ENCODE results near the gene TSPO. TPM values are rescaled to one million over a fixed set of nuclear protein-coding genes. Genes with fewer than 3 reads are reported as not detected.

TSPO gene
- total RNA-seq, 1 experiment from 2014 or later, result 44.6 TPM

DNA sequence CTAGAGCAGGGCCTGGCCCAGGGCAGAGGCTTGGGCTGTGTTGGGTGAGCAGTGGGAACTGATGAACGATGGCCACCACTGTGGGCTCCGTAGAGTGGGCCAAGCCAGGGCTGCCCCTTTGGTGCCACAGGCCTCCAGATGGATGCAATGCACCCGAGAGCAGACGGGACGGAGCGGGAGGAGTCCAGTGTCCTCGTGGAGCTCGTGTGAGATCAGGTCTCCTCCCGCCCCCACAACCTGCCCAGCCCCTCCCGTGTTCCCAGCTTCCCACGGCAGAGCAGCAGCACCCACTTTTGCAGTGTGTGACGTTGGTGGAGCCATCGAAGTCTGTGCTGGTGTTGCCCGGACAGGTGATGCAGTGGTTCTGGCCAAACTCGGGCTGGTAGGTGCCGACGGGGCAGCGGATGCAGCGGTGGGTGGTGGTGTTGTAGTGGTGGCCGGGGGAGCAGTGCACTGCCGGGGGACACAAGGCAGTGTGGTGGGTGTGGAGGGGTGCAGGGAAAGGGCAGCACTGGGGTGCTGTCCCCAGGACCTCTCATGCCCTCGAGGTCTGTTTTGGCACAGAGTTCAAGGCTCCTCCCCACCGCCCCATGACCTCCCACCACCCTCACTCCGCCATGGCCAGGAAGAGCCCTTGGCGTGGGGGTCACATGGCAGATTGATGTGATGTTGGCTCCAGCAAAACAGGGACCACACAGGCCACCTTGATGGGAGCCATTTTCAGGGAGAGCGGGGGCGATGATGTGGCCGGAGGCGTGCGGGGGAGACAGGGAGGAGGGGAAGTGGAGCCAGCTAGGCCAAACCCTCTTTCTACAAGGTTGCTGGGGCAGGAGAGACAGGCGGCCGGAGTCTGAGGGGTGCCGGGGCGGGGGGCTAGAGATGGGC lies 59.5 kb downstream of the TSPO start:
- DNase-seq, result no peak
- Mint-ChIP-seq H3K9me3 (ENCODE audit: unreplicated experiment) (no peaks in the 10 kb centered on the region), H3K4me3 (ENCODE audit: unreplicated experiment) (no peak overlapping the region), H3K27me3 (ENCODE audit: insufficient read depth, unreplicated experiment) (no peaks in the 10 kb centered on the region), H3K36me3 (ENCODE audit: insufficient read depth, unreplicated experiment) (no peaks in the 10 kb centered on the region), H3K27ac (ENCODE audit: unreplicated experiment) (no peak overlapping the region), H3K4me1 (ENCODE audit: low read depth, unreplicated experiment) (no peaks in the 10 kb centered on the region)
- Histone ChIP-seq H3K9me3 (no peaks in the 10 kb centered on the region), H3K4me3 (ENCODE audit: low read depth, low read length) (no peak overlapping the region), H3K27me3 (replicated peaks; ENCODE audit: control insufficient read depth, insufficient read depth, low read length) (no peaks in the 10 kb centered on the region; the same call in 1 of the 2 replicates), H3K36me3 (ENCODE audit: control insufficient read depth, insufficient read depth, low read length) (no peaks in the 10 kb centered on the region), H3K4me1 (no peaks in the 10 kb centered on the region)
- TF ChIP-seq, protein P1, sequence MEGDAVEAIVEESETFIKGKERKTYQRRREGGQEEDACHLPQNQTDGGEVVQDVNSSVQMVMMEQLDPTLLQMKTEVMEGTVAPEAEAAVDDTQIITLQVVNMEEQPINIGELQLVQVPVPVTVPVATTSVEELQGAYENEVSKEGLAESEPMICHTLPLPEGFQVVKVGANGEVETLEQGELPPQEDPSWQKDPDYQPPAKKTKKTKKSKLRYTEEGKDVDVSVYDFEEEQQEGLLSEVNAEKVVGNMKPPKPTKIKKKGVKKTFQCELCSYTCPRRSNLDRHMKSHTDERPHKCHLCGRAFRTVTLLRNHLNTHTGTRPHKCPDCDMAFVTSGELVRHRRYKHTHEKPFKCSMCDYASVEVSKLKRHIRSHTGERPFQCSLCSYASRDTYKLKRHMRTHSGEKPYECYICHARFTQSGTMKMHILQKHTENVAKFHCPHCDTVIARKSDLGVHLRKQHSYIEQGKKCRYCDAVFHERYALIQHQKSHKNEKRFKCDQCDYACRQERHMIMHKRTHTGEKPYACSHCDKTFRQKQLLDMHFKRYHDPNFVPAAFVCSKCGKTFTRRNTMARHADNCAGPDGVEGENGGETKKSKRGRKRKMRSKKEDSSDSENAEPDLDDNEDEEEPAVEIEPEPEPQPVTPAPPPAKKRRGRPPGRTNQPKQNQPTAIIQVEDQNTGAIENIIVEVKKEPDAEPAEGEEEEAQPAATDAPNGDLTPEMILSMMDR (IDR thresholded peaks at IDR 0.05; ENCODE audit: insufficient read depth in 1 of 2, low read depth in 1 of 2, low read length in 1 of 2, severe bottlenecking in 1 of 2, unreplicated experiment in 1 of 2), result no peak
- ChIA-PET POLR2A (no interaction called here), CTCF (no interaction called here)
- intact Hi-C loops (cut with micrococcal nuclease; ENCODE audit: unreplicated experiment), result no loop called here
- no TSS peak for BruUV-seq (replicated peaks)

GRCh38 chr22:43211941-43212433 lies 60.6 kb downstream of the TSPO start:
- Mint-ChIP-seq H3K9me3 (ENCODE audit: unreplicated experiment) (no peaks in the 10 kb centered on the region), H3K27me3 (ENCODE audit: insufficient read depth, unreplicated experiment) (no peaks in the 10 kb centered on the region), H3K4me1 (ENCODE audit: low read depth, unreplicated experiment) (no peaks in the 10 kb centered on the region), H3K27ac (ENCODE audit: unreplicated experiment) (no peak overlapping the region), H3K4me3 (ENCODE audit: unreplicated experiment) (no peak overlapping the region), H3K36me3 (ENCODE audit: insufficient read depth, unreplicated experiment) (no peaks in the 10 kb centered on the region)
- no peaks in the 10 kb centered on the region for H3K9me3 ChIP-seq
- no peaks in the 10 kb centered on the region for H3K36me3 ChIP-seq (ENCODE audit: control insufficient read depth, insufficient read depth, low read length)
- no peak overlapping the region for H3K4me3 ChIP-seq (ENCODE audit: low read depth, low read length)
- POLR2A ChIA-PET, result no interaction called here
- intact Hi-C loops (cut with micrococcal nuclease; ENCODE audit: unreplicated experiment), result no loop called here
- BruUV-seq (replicated peaks), result no TSS peak
- no peaks in the 10 kb centered on the region for H3K4me1 ChIP-seq
- TF ChIP-seq, protein P1 (IDR thresholded peaks at IDR 0.05; ENCODE audit: insufficient read depth in 1 of 2, low read depth in 1 of 2, low read length in 1 of 2, severe bottlenecking in 1 of 2, unreplicated experiment in 1 of 2), result no peak
- no peak for DNase-seq
- CTCF ChIA-PET, result no interaction called here
- no peaks in the 10 kb centered on the region; the same call in 1 of the 2 replicates for H3K27me3 ChIP-seq (replicated peaks; ENCODE audit: control insufficient read depth, insufficient read depth, low read length)

DNA sequence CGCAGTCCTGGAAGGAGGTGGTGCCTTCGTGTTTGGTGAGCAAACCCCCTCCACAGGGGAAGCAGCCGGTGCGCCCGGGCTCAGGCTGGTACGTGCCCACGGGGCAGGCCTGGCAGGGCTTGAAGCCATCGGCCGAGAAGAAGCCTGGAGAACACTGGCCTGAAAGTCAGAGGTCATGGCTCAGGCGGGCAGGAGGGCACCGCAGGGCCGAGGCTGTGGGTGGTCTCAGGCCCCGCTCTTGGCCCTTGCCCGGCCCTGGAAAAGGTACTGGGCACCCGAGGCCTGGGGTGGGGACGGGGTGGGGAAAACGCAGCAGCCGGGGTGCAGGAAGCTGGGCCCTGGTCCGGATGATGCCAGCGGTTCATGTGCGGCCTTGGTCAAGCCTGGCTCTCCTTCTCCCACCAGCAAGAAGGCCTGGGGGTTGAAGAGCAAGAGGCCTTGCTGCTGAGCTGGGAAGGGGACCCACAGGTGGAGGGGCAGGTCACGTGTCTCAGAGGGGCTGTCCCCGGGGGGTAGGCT lies 61.1 kb downstream of the TSPO start:
- H3K36me3 Mint-ChIP-seq (ENCODE audit: insufficient read depth, unreplicated experiment), result no peaks in the 10 kb centered on the region
- no peak overlapping the region for H3K4me3 Mint-ChIP-seq (ENCODE audit: unreplicated experiment)
- no peaks in the 10 kb centered on the region for H3K9me3 ChIP-seq
- no peak overlapping the region for H3K4me3 ChIP-seq (ENCODE audit: low read depth, low read length)
- intact Hi-C loops (cut with micrococcal nuclease; ENCODE audit: unreplicated experiment), result no loop called here
- H3K27me3 Mint-ChIP-seq (ENCODE audit: insufficient read depth, unreplicated experiment), result no peaks in the 10 kb centered on the region
- H3K9me3 Mint-ChIP-seq (ENCODE audit: unreplicated experiment), result no peaks in the 10 kb centered on the region
- DNase-seq, result no peak
- BruUV-seq (replicated peaks), result no TSS peak
- ChIA-PET CTCF (no interaction called here), POLR2A (no interaction called here)
- H3K4me1 Mint-ChIP-seq (ENCODE audit: low read depth, unreplicated experiment), result no peaks in the 10 kb centered on the region
- no peaks in the 10 kb centered on the region for H3K36me3 ChIP-seq (ENCODE audit: control insufficient read depth, insufficient read depth, low read length)
- TF ChIP-seq, protein P1 (IDR thresholded peaks at IDR 0.05; ENCODE audit: insufficient read depth in 1 of 2, low read depth in 1 of 2, low read length in 1 of 2, severe bottlenecking in 1 of 2, unreplicated experiment in 1 of 2), result no peak
- no peaks in the 10 kb centered on the region; the same call in 1 of the 2 replicates for H3K27me3 ChIP-seq (replicated peaks; ENCODE audit: control insufficient read depth, insufficient read depth, low read length)
- no peaks in the 10 kb centered on the region for H3K4me1 ChIP-seq
- H3K27ac Mint-ChIP-seq (ENCODE audit: unreplicated experiment), result no peak overlapping the region

Other genes starting within 250 kb of the TSPO start
- 122 and 126 TPM in 2 replicates for gene PACSIN2, start 136.4 kb upstream of the TSPO start, total RNA-seq (2022)
- 4.1 and 4.4 TPM in 2 replicates for gene TTLL1, start 62.2 kb upstream of the TSPO start, total RNA-seq (2022)
- 13.3 and 17.6 TPM in 2 replicates for gene BIK, start 40.8 kb upstream of the TSPO start, total RNA-seq (2022)
- gene MCAT, start 8.2 kb upstream of the TSPO start, total RNA-seq (2022), result 23.5 and 23.8 TPM in 2 replicates
- gene TTLL12, start 35.6 kb downstream of the TSPO start, total RNA-seq (2022), result 46.4 and 52.5 TPM in 2 replicates
- not detected in 2 replicates for gene SCUBE1, start 191.8 kb downstream of the TSPO start, total RNA-seq (2022)

Measured in Caco-2 (cell line).